Lower leg skin (tissue), 4 donors: ENCODE measurements around the gene RB1. TPM values are rescaled to one million over a fixed set of nuclear protein-coding genes. Genes with fewer than 3 reads are reported as not detected.

ENCODE experiments used
- DNase-seq, 2 donors: peaks; one replicate each; pipeline ENCODE4 v3.0.0-alpha.2; 2019; ENCODE audit warnings: low spot score in 2 of 2
- H3K4me3 ChIP-seq: fragments of 200-600 bp; sonication (generic); 2 replicates; pipeline ENCODE4 v1.5.1; 2017; ENCODE audit warnings: mild to moderate bottlenecking, low read depth; ENCODE audit not compliant: poor library complexity, severe bottlenecking
- POLR2A ChIP-seq, 2 donors: fragments of 450-650 bp; IDR thresholded peaks; one replicate each; pipeline ENCODE4 v1.6.1; 2016 to 2017; ENCODE audit warnings: antibody characterized with exemption in 2 of 2, mild to moderate bottlenecking in 1 of 2, moderate library complexity in 1 of 2
- WGBS, 2 donors: methylation state at CpG; one replicate each; pipeline ENCODE4 v1.1.5; 2018; 5-methylcytosine and 5-hydroxymethylcytosine counted together
- intact Hi-C: fragments of 100-400 bp; cut with DNase I; formaldehyde crosslinking; loops from one replicate; pipeline ENCODE4 v1.15.0; 2023; ENCODE audit warnings: low total_unique reads
- total RNA-seq, 4 donors: library from RNA; depleted of rRNA; stranded (reverse); fragments of >200 nt; gene quantifications; one replicate each; pipeline ENCODE4 v1.1.0, GENCODE V29; 2016
- TF ChIP-seq, protein P1 (sequence below), 3 donors: fragments of 450-650 bp; IDR thresholded peaks; one replicate each; pipeline ENCODE4 v1.5.1; 2016; ENCODE audit warnings: antibody characterized with exemption in 3 of 3, mild to moderate bottlenecking in 3 of 3, moderate library complexity in 2 of 3

Gene RB1
- total RNA-seq, 4 donors from 2014 or later: 15.8 to 20.0 (median 16.4) TPM

DNA sequence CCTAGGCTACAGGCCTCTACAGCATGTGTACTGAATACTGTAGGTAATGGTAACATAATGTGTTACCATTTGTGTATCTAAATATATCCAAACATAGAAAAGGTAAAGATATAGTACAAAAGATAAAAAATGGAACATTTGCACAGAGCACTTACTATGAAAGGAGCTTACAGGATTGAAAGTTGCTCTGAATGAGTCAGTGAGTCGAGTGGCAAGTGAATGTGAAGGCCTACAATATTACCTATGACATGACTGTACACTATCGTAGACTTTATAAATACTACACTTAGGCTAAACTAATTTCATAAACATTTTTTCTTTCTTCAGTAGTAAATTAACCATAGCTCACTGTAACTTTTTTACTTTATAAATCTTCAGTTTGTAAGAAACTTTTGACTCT lies 74.3 kb downstream of the RB1 start:
- intact Hi-C loops: no loop called here
- no peak for DNase-seq
- TF ChIP-seq, protein P1, sequence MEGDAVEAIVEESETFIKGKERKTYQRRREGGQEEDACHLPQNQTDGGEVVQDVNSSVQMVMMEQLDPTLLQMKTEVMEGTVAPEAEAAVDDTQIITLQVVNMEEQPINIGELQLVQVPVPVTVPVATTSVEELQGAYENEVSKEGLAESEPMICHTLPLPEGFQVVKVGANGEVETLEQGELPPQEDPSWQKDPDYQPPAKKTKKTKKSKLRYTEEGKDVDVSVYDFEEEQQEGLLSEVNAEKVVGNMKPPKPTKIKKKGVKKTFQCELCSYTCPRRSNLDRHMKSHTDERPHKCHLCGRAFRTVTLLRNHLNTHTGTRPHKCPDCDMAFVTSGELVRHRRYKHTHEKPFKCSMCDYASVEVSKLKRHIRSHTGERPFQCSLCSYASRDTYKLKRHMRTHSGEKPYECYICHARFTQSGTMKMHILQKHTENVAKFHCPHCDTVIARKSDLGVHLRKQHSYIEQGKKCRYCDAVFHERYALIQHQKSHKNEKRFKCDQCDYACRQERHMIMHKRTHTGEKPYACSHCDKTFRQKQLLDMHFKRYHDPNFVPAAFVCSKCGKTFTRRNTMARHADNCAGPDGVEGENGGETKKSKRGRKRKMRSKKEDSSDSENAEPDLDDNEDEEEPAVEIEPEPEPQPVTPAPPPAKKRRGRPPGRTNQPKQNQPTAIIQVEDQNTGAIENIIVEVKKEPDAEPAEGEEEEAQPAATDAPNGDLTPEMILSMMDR (IDR thresholded peaks at IDR 0.05): no peak
- no peak for TF ChIP-seq POLR2A (IDR thresholded peaks at IDR 0.05)
- 94% methylated on average over 2 of the region's 2 CpGs for WGBS, 2 donors
- no peak overlapping the region for H3K4me3 ChIP-seq

DNA sequence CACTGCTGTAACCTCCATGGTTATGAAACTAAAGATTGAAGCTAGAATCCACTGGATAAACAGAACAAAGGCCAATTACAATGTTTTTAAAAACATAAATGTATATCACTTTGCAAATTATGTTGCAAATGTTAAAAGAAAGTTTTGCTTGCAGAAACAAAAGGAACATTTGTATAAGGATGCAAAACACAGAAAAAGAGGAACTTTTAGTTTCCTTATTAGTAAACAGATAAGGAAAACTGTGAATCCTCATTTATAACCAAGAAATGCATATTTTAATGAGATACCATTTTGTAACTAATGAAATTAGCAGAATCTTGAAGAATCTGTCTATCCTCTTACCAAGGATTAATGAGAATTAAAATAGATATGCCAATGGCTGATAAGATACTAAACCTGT lies 77.0 kb downstream of the RB1 start:
- intact Hi-C loops: no loop called here
- H3K4me3 ChIP-seq: no peak overlapping the region
- no peak for TF ChIP-seq POLR2A (IDR thresholded peaks at IDR 0.05)
- TF ChIP-seq, protein P1 (IDR thresholded peaks at IDR 0.05): no peak
- no peak for DNase-seq

DNA sequence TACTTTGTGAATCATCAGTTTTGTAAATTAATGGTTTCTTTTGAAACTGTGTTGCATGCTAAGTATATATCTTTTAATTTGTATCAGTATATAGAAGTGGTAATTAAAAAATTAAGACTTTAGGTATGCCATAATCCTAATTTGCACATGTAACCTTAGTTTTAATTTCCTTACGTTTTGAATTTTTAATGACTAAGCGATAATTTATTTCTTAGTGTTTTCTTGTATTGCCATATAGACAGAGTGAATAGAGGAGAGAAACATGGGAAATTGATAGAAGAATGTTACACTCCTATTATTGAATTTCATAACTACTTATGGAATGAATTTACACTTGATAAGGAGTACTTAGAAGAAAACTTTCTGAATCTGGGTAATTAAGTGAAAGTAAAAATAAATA lies 79.8 kb downstream of the RB1 start:
- H3K4me3 ChIP-seq: no peak overlapping the region
- intact Hi-C loops: no loop called here
- WGBS, 2 donors: 94 to 96% methylated on average over 2 of the region's 2 CpGs
- no peak for DNase-seq
- TF ChIP-seq, protein P1 (IDR thresholded peaks at IDR 0.05): no peak
- no peak for TF ChIP-seq POLR2A (IDR thresholded peaks at IDR 0.05)

DNA sequence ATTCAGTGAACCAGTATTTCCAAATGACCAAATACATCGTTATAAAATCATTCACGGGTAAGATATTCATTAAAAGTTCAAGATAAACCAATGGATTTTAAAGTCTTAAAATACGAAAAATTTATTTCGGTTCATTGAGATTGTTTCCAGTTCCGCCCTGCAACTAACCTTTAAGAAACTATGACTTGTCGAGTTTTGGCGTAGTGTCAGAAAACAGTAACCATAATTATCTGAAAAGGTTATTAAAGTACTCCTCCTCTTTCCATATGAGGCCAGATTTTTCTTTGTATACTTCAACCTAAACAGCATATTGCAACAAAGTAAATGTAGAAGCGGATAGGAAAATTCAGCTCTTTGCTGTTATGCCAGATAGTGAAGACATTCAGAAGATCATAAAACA lies 83.3 kb downstream of the RB1 start:
- 92 to 94% methylated on average over 8 of the region's 8 CpGs for WGBS, 2 donors
- H3K4me3 ChIP-seq: no peak overlapping the region
- TF ChIP-seq, protein P1 (IDR thresholded peaks at IDR 0.05): no peak
- no peak for TF ChIP-seq POLR2A (IDR thresholded peaks at IDR 0.05)
- intact Hi-C loops: no loop called here
- no peak for DNase-seq

DNA sequence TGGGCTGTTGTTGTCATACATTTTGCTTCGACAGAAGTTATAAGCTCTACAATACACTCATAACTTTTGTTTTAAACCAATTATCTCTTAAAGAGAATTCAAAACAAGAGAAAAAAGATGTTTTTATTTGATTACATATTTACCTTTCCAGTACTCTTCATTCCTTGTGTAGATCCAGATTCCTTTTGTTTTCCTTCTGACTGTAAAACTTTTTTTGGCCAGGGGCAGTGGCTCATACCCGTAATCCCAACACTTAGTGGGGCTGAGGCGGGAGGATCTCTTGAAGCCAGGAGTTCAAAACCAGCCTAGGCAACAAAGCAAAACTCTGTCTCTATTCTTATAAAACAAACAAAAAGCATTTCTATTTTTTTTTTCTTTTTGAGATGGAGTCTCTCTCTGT lies 87.7 kb downstream of the RB1 start:
- no peak for DNase-seq
- WGBS, 2 donors: 95 to 98% methylated on average over 3 of the region's 3 CpGs
- intact Hi-C loops: loop anchor here (10.0 kb wide), 1 partner anchor 76 kb away; no protein-coding TSS in a partner anchor
- TF ChIP-seq POLR2A (IDR thresholded peaks at IDR 0.05): no peak
- TF ChIP-seq, protein P1 (IDR thresholded peaks at IDR 0.05): no peak
- no peak overlapping the region for H3K4me3 ChIP-seq

DNA sequence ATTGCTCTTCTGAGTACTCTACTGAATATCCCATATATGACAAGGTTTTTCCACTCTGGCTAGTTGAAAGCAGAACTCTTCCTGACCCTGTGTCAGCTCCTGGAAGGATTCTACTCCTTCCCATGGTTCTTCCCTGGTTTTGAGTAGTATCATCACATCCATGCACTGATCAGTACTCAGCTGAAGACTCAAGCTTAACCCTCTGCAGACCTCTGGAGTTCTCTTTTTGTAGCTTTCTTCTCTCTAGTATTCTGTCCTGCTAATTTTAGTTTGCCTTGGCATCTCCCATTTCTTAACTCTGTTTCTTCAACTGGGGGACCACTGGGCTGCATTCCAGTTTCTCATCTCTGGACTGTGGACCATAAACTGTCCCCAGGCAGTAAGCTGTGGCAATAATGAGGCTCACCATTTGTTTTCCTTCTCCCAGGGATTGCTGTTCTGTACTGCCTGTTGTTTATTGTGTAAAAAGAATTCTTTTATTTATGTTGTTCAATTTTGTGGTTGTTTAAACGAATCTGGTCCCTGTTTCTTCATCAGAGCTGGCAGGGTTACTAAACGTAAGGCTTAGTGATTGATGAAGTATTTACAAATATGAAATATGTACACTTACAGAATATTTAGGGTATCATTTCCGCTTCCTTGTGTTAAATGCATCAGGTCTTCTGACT lies 89.6 kb downstream of the RB1 start:
- intact Hi-C loops: loop anchor here (10.0 kb wide), 1 partner anchor 78 kb away; no protein-coding TSS in a partner anchor
- no peak overlapping the region for H3K4me3 ChIP-seq
- TF ChIP-seq, protein P1 (IDR thresholded peaks at IDR 0.05): no peak
- TF ChIP-seq POLR2A (IDR thresholded peaks at IDR 0.05): no peak
- DNase-seq: no peak
- 88 to 92% methylated on average over 3 of the region's 3 CpGs for WGBS, 2 donors
